Effector memory CD4-positive, alpha-beta T cell (primary cell): Measurements from ENCODE around the gene SLC22A12.

Experiments used
- DNase-seq, 3 donors: peaks; one replicate each; pipeline ENCODE4 v3.0.0-alpha.2; 2020
- H3K27ac ChIP-seq: 2 replicates; pipeline ENCODE4 v1.7.0; 2013; ENCODE audit warnings: mild to moderate bottlenecking, low read length, moderate library complexity; ENCODE audit not compliant: insufficient read depth, poor library complexity, severe bottlenecking
- H3K27me3 ChIP-seq: replicated peaks from 2 replicates; pipeline ENCODE4 v1.7.0; 2013; ENCODE audit warnings: mild to moderate bottlenecking, low read length; ENCODE audit not compliant: insufficient read depth, control insufficient read depth, poor library complexity, severe bottlenecking
- H3K36me3 ChIP-seq: 2 replicates; pipeline ENCODE4 v1.7.0; 2013; ENCODE audit warnings: mild to moderate bottlenecking, low read length, moderate library complexity; ENCODE audit not compliant: control insufficient read depth, insufficient read depth
- H3K4me1 ChIP-seq: 2 replicates; pipeline ENCODE4 v1.7.0; 2013; ENCODE audit warnings: low read length, mild to moderate bottlenecking; ENCODE audit not compliant: control insufficient read depth, insufficient read depth, poor library complexity, severe bottlenecking
- H3K4me3 ChIP-seq: 2 replicates; pipeline ENCODE4 v1.7.0; 2013; ENCODE audit warnings: low read length, low read depth, mild to moderate bottlenecking; ENCODE audit not compliant: insufficient read depth, poor library complexity, severe bottlenecking
- H3K9me3 ChIP-seq: 2 replicates; pipeline ENCODE4 v1.7.0; 2013; ENCODE audit warnings: mild to moderate bottlenecking, low read length, moderate library complexity; ENCODE audit not compliant: control insufficient read depth

SLC22A12 gene

GRCh38 chr11:64611176-64611575 is 20.2 kb downstream of the SLC22A12 start:
- no peaks in the 10 kb centered on the region for H3K27me3 ChIP-seq
- H3K4me1 ChIP-seq: peaks cover 2% of the 10 kb centered on the region
- H3K9me3 ChIP-seq: no peaks in the 10 kb centered on the region
- H3K27ac ChIP-seq: no peak overlapping the region
- H3K36me3 ChIP-seq: no peaks in the 10 kb centered on the region
- H3K4me3 ChIP-seq: no peak overlapping the region
- no peak for DNase-seq

- no peak for DNase-seq
- no peaks in the 10 kb centered on the region for H3K9me3 ChIP-seq
- no peaks in the 10 kb centered on the region for H3K36me3 ChIP-seq
- peaks cover 2% of the 10 kb centered on the region for H3K4me1 ChIP-seq
- H3K4me3 ChIP-seq: no peak overlapping the region
- no peak overlapping the region for H3K27ac ChIP-seq
- no peaks in the 10 kb centered on the region for H3K27me3 ChIP-seq
These were observed 21.0 kb downstream of the SLC22A12 start for GRCh38 chr11:64611869-64612646.

DNA sequence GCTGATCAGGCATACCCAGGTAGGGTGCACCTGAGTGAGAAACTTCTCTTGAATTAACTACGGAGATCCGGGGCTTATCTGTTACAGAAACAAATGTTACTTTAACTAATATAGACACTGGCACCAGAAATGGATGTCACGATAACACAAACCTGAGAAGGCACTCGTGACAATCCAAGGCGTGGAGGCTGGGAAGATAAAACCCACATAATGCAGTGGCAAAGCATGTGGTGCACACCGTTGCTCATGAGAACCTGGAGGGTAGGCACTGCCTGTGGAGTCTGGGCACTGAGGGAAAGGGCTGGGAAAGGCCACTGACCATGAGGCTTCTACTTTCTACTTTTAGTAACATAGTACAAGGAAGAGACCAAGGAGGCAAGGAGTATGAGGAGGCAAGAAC is 22.6 kb downstream of the SLC22A12 start:
- no peaks in the 10 kb centered on the region for H3K27me3 ChIP-seq
- peaks cover 2% of the 10 kb centered on the region for H3K4me1 ChIP-seq
- no peak overlapping the region for H3K27ac ChIP-seq
- H3K4me3 ChIP-seq: no peak overlapping the region
- no peaks in the 10 kb centered on the region for H3K9me3 ChIP-seq
- H3K36me3 ChIP-seq: no peaks in the 10 kb centered on the region
- no peak for DNase-seq

DNA sequence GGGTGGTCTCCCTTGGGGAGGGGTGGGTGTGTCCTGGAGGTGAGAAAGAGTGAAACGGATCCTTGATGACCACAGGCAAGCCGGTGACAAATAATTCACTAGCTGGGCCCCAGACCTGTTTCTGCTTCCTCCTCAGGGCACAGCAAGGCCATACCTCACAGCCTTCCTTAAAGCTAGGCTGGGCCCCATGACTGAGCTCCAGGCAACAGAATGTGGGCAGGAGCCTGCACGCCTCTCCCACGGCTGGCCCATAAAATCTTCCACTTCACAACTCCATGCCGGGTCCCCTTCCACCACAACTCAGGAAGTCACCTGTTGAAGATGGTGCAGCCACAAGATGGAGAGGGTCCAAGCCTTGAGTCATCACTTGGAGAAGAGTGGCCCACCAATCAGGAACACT is 23.9 kb downstream of the SLC22A12 start:
- DNase-seq: no peak
- Histone ChIP-seq H3K4me3 (no peak overlapping the region), H3K36me3 (no peaks in the 10 kb centered on the region), H3K4me1 (peaks cover 2% of the 10 kb centered on the region), H3K27ac (no peak overlapping the region), H3K27me3 (no peaks in the 10 kb centered on the region), H3K9me3 (no peaks in the 10 kb centered on the region)

- Histone ChIP-seq H3K9me3 (no peaks in the 10 kb centered on the region), H3K36me3 (no peaks in the 10 kb centered on the region), H3K4me3 (no peak overlapping the region), H3K4me1 (peaks cover under 1% of the 10 kb centered on the region), H3K27ac (no peak overlapping the region), H3K27me3 (no peaks in the 10 kb centered on the region)
- no peak for DNase-seq
These were observed 25.8 kb downstream of the SLC22A12 start for GRCh38 chr11:64616817-64617216.

DNA sequence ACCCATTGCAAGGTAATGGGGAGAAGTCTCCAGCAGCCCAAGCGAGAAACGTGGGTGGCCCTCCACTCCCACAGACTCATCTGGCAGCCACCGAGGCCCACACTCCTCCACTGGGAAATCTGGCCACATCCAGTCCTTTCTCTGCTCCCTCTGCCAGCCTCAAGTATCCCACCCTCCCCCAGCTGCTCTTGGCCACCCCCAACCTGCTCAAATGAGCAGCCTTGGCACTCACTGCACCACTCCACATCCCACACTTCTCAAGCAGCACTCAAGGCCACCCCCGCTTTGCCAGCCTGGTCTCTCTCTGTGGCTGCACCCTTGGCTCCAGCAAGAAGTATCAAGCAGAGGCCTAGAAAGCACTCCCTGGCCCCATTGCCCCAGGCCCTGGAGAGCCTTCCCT is 28.2 kb downstream of the SLC22A12 start:
- no peaks in the 10 kb centered on the region for H3K36me3 ChIP-seq
- H3K4me1 ChIP-seq: no peaks in the 10 kb centered on the region
- H3K4me3 ChIP-seq: no peak overlapping the region
- H3K9me3 ChIP-seq: no peaks in the 10 kb centered on the region
- no peaks in the 10 kb centered on the region for H3K27me3 ChIP-seq
- no peak overlapping the region for H3K27ac ChIP-seq
- DNase-seq: no peak

DNA sequence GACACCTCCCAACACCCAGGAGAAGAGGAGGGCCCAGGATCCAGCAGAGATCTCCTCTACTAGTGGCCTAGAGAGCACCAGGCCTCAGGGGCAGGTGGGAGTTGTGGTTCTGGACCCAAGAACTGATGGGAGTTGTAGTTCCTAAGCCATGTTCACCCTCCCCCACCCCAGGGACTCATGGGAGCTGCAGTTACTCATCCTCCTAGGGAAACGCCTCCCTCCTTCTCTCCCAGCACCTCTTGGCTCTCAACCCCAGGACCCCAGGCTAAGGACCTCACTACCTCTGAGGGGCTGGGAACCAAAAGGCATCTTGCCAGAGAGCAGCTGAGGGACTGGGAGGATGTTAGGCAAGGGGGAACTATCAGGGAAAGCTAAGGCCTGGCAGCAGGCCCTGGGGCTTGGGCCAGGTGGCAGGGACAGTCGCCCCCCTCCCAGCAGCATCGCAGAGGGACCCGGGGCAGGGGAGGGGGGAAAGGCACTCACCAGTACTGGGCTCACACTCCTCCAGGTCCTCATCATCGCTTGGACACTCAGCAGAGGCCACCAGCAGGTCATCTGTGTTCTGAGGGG is 28.9 kb downstream of the SLC22A12 start:
- Histone ChIP-seq H3K4me1 (no peaks in the 10 kb centered on the region), H3K27me3 (no peaks in the 10 kb centered on the region), H3K9me3 (no peaks in the 10 kb centered on the region), H3K36me3 (no peaks in the 10 kb centered on the region), H3K4me3 (no peak overlapping the region), H3K27ac (no peak overlapping the region)
- no peak for DNase-seq

GRCh38 chr11:64620381-64620971 is 29.5 kb downstream of the SLC22A12 start:
- H3K36me3 ChIP-seq: no peaks in the 10 kb centered on the region
- H3K4me1 ChIP-seq: no peaks in the 10 kb centered on the region
- no peaks in the 10 kb centered on the region for H3K9me3 ChIP-seq
- no peak overlapping the region for H3K27ac ChIP-seq
- no peaks in the 10 kb centered on the region for H3K27me3 ChIP-seq
- DNase-seq: no peak
- no peak overlapping the region for H3K4me3 ChIP-seq

- H3K9me3 ChIP-seq: no peaks in the 10 kb centered on the region
- H3K27ac ChIP-seq: no peak overlapping the region
- no peak overlapping the region for H3K4me3 ChIP-seq
- H3K27me3 ChIP-seq: no peaks in the 10 kb centered on the region
- no peaks in the 10 kb centered on the region for H3K4me1 ChIP-seq
- DNase-seq: no peak
- no peaks in the 10 kb centered on the region for H3K36me3 ChIP-seq
These were observed 30.4 kb downstream of the SLC22A12 start for GRCh38 chr11:64621283-64622019.

GRCh38 chr11:64622681-64623080 is 31.7 kb downstream of the SLC22A12 start:
- Histone ChIP-seq H3K9me3 (no peaks in the 10 kb centered on the region), H3K4me3 (no peak overlapping the region), H3K27ac (no peak overlapping the region), H3K4me1 (no peaks in the 10 kb centered on the region), H3K36me3 (no peaks in the 10 kb centered on the region), H3K27me3 (no peaks in the 10 kb centered on the region)
- DNase-seq: no peak
